RWPE2 (cell line): Measurements from ENCODE around the gene USP40.

Source experiments
- ATAC-seq: fragments of 200-7000 bp; cut with Tn5 transposase; 3 replicates; pipeline ENCODE4 v1.9.1; 2021; ENCODE audit warnings: low read depth
- DNase-seq: peaks from one replicate; pipeline ENCODE4 v3.0.0-alpha.2; 2020; ENCODE audit warnings: low spot score
- H3K27ac ChIP-seq: fragments of 450-650 bp; 2 replicates; pipeline ENCODE4 v1.5.1; 2017; ENCODE audit warnings: mild to moderate bottlenecking; ENCODE audit not compliant: poor library complexity, severe bottlenecking
- H3K27me3 ChIP-seq: fragments of 250-450 bp; sonication (Bioruptor Pico); 2 replicates; pipeline ENCODE4 v1.5.1; 2021; ENCODE audit warnings: mild to moderate bottlenecking, moderate library complexity; ENCODE audit not compliant: insufficient read depth, poor library complexity, severe bottlenecking
- H3K36me3 ChIP-seq: fragments of 250-450 bp; sonication (Bioruptor Pico); 2 replicates; pipeline ENCODE4 v1.5.1; 2020; ENCODE audit warnings: low read depth, mild to moderate bottlenecking, moderate library complexity
- H3K4me1 ChIP-seq: fragments of 250-450 bp; sonication (Bioruptor Pico); 2 replicates; pipeline ENCODE4 v1.5.1; 2021; ENCODE audit warnings: mild to moderate bottlenecking, moderate library complexity; ENCODE audit not compliant: insufficient read depth, poor library complexity, severe bottlenecking
- H3K4me3 ChIP-seq: fragments of 250-450 bp; sonication (Bioruptor Pico); 2 replicates; pipeline ENCODE4 v1.5.1; 2021; ENCODE audit warnings: mild to moderate bottlenecking, moderate library complexity; ENCODE audit not compliant: severe bottlenecking
- H3K9me3 ChIP-seq: fragments of 250-450 bp; sonication (Bioruptor Pico); 2 replicates; pipeline ENCODE4 v1.5.1; 2021; ENCODE audit warnings: mild to moderate bottlenecking, moderate library complexity; ENCODE audit not compliant: severe bottlenecking
- CTCF ChIP-seq: fragments of 450-650 bp; IDR thresholded peaks from one replicate; pipeline ENCODE4 v1.5.1; 2017; ENCODE audit warnings: mild to moderate bottlenecking, moderate library complexity; ENCODE audit not compliant: poor library complexity, severe bottlenecking

USP40 gene

GRCh38 chr2:233468741-233469110 lies 97.9 kb downstream of the USP40 start:
- TF ChIP-seq CTCF: no peak
- ATAC-seq: no peak
- H3K36me3 ChIP-seq: peaks cover 39% of the 10 kb centered on the region
- H3K27me3 ChIP-seq: no peaks in the 10 kb centered on the region
- H3K4me3 ChIP-seq: no peak overlapping the region
- DNase-seq: peak; percentile 42
- no peaks in the 10 kb centered on the region for H3K4me1 ChIP-seq
- no peak overlapping the region for H3K27ac ChIP-seq
- H3K9me3 ChIP-seq: no peaks in the 10 kb centered on the region

GRCh38 chr2:233468047-233468740 lies 98.4 kb downstream of the USP40 start:
- H3K4me1 ChIP-seq: no peaks in the 10 kb centered on the region
- no peaks in the 10 kb centered on the region for H3K27me3 ChIP-seq
- H3K36me3 ChIP-seq: peaks cover 39% of the 10 kb centered on the region
- TF ChIP-seq CTCF: no peak
- no peak overlapping the region for H3K4me3 ChIP-seq
- no peak for ATAC-seq
- peak; percentile 36 for DNase-seq
- H3K9me3 ChIP-seq: no peaks in the 10 kb centered on the region
- no peak overlapping the region for H3K27ac ChIP-seq

- peaks cover 39% of the 10 kb centered on the region for H3K36me3 ChIP-seq
- DNase-seq: peak; percentile 46
Observed at GRCh38 chr2:233466991-233467603, 99.5 kb downstream of the USP40 start.

GRCh38 chr2:233464531-233465240 lies 101.9 kb downstream of the USP40 start:
- DNase-seq: peak; percentile 30
- no peak for ATAC-seq
- Histone ChIP-seq H3K27ac (no peak overlapping the region), H3K36me3 (peaks cover 44% of the 10 kb centered on the region), H3K4me3 (no peak overlapping the region), H3K4me1 (no peaks in the 10 kb centered on the region), H3K27me3 (no peaks in the 10 kb centered on the region), H3K9me3 (no peaks in the 10 kb centered on the region)
- TF ChIP-seq CTCF: no peak

More at GRCh38 chr2:233466991-233467603, 99.5 kb downstream of the USP40 start:
- Histone ChIP-seq H3K4me1 (no peaks in the 10 kb centered on the region), H3K27ac (no peak overlapping the region), H3K9me3 (no peaks in the 10 kb centered on the region), H3K27me3 (no peaks in the 10 kb centered on the region), H3K4me3 (no peak overlapping the region)
- ATAC-seq: no peak
- no peak for TF ChIP-seq CTCF
